ENCODE results near the gene POLG.

Gene POLG

DNA sequence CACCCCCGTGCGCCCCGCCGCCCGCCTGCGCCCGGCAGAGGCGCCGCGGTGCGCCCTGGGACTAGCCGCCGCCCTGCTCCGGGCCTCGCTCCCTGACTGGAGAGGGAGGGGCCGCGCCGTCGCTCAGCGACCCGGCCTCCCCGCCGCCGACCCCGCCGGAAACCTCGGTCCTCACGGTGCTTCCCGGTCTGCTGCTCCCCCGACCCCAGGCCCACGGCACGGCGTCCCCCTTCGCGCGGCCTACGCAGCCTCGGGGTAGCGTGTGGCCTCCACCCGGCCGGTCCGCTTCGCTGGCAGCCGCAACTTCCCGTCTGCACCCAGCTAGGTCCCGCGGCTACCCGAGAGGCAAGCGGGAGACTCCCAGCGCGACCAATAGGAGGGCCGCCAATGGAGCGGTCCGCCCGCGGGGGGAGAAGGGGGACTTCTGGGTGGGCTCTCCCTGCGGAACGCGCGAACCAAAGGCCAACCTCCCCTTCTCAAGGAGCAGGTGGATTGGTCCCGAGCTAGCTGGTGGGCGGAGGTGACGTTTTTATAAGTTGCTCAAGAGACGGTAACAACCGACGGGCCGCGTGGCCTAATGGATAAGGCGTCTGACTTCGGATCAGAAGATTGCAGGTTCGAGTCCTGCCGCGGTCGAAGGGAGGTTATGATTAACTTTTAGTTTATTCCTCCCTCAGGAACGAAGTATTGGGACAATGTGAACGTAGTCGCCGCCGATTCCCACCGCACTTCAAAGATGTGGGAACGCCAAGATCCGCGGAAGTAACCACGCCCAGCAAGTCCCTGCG lies at the start of gene POLG:
POLG (minus strand) TSS at position 315 of the 788 bp plus-strand sequence. CDS start 1,070 bp downstream, outside the sequence.
- DNase-seq (ENCODE audit: low read depth) = peak; percentile 98

- DNase-seq (ENCODE audit: low read depth) = no peak
Measured at GRCh38 chr15:89384176-89384604, 49.6 kb upstream of the POLG start.

- no peak for DNase-seq (ENCODE audit: low read depth)
Measured at GRCh38 chr15:89383365-89384175, 48.9 kb upstream of the POLG start.

- DNase-seq (ENCODE audit: low read depth) = no peak
Measured at GRCh38 chr15:89381888-89382686, 47.5 kb upstream of the POLG start.

GRCh38 chr15:89381331-89381730 lies 46.7 kb upstream of the POLG start:
- DNase-seq (ENCODE audit: low read depth) = no peak

DNA sequence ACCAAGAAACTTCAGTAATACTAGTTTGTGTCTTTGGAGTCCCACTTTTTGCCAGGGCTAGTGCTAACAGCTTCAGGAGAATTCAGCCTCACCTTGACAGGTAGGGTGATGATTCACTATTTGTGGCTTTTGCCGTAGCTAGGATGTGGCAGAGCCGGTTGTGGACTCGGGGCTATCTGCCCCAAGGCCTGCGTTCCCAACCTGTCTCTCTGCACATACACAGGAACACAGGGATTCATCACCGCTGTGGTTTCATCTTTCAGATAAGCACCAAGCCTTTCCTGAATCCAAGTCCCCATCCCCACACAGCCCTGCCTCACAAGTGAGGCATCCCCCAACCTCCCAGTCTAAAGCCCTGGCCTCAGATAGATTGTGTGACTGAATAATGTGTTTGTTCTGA lies 45.2 kb upstream of the POLG start:
- DNase-seq (ENCODE audit: low read depth) = no peak

DNA sequence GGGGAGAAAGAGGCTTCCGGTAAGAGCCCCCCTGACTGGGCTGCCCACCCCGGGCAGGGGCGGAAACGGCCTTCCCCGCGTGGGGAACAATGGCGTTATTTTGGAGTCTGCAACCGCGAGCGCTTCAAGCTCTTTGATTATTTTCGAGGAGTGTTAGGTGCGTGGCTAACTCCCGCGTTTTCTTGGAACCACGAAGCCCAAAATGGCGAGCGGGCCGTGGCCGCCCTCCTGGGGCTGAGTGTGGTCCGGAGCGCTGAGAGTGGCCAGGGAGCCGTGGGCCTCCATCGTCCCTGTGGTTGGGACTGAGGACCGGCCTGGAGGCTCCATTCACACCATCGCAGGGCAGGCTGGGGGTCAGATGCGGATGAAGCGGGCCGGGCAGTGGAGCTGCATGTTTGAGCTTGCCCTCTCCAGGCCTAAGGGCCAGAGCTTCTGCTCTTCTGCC lies 44.6 kb upstream of the POLG start:
- no peak for DNase-seq (ENCODE audit: low read depth)

- no peak for DNase-seq (ENCODE audit: low read depth)
Measured at GRCh38 chr15:89378296-89379151, 43.9 kb upstream of the POLG start.

DNA sequence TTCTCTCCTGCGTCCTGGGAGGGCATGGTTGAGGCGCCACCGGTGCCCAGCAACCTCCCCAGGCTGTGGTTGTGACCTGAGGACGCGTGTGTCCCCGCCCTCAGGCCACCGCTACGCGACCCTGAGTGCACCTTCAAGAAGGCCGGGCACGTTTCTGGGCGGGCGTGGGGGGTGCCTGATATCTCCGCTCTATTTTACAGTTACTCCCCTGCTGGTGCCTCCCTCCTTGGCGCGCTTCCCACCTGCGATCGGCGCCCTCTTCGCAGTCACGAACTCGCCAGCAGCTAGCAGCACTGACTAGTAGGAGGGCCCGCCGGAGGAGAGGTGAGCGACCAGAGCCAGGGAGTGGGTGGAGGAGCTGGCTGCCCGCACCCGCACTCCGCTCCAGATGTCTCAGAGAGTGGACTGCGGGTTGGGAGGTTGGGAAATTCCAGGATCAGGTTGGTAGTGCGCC lies 43.2 kb upstream of the POLG start:
- DNase-seq (ENCODE audit: low read depth) = no peak

- DNase-seq (ENCODE audit: low read depth) = no peak
Measured at GRCh38 chr15:89377024-89377841, 42.6 kb upstream of the POLG start.

GRCh38 chr15:89376388-89376787 lies 41.8 kb upstream of the POLG start:
- no peak for DNase-seq (ENCODE audit: low read depth)

DNA sequence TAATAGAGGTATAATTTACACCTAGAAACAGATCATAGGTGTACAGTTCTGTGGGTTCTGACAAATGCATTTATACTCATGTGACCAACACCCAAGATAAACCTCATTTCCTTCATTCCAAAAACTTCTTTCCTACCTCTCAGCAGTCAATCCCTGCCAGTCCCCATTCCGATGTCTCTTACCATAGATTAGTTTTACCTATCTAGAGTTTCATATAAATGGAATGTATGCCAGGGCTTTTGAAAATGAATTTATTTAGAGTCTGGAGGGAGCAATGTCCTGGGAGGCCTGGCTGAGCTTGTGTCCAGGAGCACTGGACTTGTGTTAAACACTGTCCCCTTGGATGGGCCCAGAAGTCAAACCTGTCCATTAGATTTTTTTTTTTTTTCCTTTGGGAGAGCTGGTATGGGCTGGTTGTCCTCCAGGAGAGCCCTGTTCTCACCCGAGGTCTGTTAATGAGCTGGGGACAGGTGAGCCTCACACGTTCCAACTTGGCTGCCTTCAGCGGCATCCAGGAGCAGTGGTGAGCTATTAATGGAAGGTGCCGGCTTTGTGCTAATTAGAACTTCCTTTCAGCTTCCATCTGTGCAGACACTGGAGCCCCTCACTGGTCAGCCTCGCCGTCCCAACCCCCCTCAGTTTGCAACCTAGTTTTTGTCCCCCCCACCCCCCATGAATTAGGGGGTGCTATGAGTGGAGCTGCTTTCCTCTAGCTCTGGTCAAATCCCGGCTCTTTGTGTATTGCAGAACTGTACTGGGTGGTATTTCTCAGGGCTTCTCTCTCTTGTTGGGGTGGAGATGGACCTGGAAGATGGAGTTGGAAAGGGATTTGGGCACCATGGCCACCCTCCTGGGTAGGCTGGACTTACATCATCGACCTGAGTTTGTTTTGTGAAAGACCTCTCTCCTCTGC lies 40.7 kb upstream of the POLG start:
- DNase-seq (ENCODE audit: low read depth) = no peak

DNA sequence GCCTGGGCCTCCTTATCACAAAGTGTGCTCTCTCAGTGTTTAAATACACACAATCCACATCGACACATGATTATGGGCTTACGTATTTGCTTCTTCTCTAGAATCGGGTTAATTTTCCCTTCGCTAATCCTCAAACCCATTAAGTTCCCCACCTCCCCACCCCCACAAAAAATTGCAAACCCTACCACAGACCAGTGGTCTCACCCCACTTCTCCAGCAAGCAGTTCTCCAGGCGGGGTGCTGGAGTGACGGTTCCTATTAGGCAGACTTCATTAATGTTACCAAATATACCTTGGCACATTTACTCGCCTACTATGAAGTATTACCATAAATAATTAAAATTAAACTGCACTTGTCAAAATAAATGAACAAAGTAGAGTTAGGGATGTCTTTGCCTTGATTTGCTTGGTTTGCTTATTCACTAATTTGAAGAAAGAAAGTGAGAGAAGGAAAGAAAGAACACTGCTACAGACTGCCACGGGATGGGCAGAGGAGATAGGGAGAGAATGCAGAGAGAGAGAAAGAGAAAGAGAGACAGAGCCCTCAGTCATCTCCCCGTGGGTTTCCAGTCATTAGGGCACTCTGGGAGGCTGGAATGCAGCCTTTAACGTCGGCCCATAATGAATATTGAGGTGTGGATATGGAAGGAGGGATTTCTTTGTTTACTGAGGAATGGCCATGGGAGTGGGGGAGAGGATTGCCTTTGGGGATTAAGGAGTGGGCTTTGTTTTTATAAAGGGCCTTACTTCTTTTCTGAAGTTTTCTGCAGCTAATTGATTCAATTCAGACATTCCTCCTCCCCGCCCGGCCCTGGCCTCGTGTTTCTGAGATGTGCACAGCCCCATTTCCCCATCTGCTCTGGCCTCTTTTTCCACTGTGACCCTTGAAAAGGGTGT lies 39.7 kb upstream of the POLG start:
- DNase-seq (ENCODE audit: low read depth) = no peak

- no peak for DNase-seq (ENCODE audit: low read depth)
Measured at GRCh38 chr15:89372069-89372935, 37.7 kb upstream of the POLG start.

GRCh38 chr15:89371228-89372044 lies 36.8 kb upstream of the POLG start:
- DNase-seq (ENCODE audit: low read depth) = no peak

DNA sequence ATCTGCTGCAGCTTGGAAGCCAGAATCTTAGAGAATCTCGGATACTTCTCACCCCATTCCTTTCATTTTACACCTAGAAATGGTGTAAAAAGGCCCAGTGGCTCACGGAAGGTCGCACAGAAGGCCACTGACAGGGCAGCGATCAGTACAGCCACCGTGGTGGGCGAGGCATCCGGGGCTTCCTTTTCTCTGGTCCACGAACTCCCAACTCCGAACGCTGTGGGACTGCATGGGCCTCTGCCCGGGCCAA lies 36.3 kb upstream of the POLG start:
- DNase-seq (ENCODE audit: low read depth) = no peak

Data from stimulated activated CD8-positive, alpha-beta memory T cell treated with anti-CD3 and anti-CD28 coated beads, Interleukin-15, amount 100 ng/mL, for 1 hour (primary cell).